OCI-LY3 (cell line): ENCODE data around the gene EMSY.

Experiments
- H2AFZ ChIP-seq: fragments of 200-600, 300-600 bp; shearing (Covaris generic); 2 replicates; pipeline ENCODE4 v1.6.0; 2014; ENCODE audit warnings: antibody characterized with exemption, low read depth, low read length
- H3K27ac ChIP-seq: fragments of 200-600, 300-600 bp; sonication (generic); 2 replicates; pipeline ENCODE4 v1.5.1; 2014; ENCODE audit warnings: mild to moderate bottlenecking, low read length, moderate library complexity, mixed read lengths
- H3K27me3 ChIP-seq: fragments of 200-600, 300-600 bp; sonication (generic); 2 replicates; pipeline ENCODE4 v1.6.1; 2014; ENCODE audit warnings: low read depth, low read length, mixed read lengths
- H3K36me3 ChIP-seq: fragments of 200-600, 300-600 bp; sonication (generic); replicated peaks from 2 replicates; pipeline ENCODE3; 2014; ENCODE audit warnings: low read depth, low read length, mixed read lengths
- H3K4me1 ChIP-seq: fragments of 300-600, 200-600 bp; sonication (generic); 2 replicates; pipeline ENCODE4 v1.6.1; 2014; ENCODE audit warnings: low read length, mixed read lengths
- H3K4me2 ChIP-seq: fragments of 200-600, 300-600 bp; sonication (generic); 2 replicates; pipeline ENCODE4 v1.6.1; 2014; ENCODE audit warnings: low read length, mixed read lengths
- H3K4me3 ChIP-seq: fragments of 300-600, 200-600 bp; sonication (generic); 2 replicates; pipeline ENCODE4 v1.5.1; 2014; ENCODE audit warnings: antibody characterized with exemption, mild to moderate bottlenecking, low read length, moderate library complexity
- H3K79me2 ChIP-seq: fragments of 300-600, 200-600 bp; shearing (Covaris generic); 2 replicates; pipeline ENCODE4 v1.6.1; 2014; ENCODE audit warnings: mild to moderate bottlenecking, low read length, mixed read lengths
- H3K9ac ChIP-seq: fragments of 300-600, 200-600 bp; shearing (Covaris generic); 2 replicates; pipeline ENCODE4 v1.6.0; 2014; ENCODE audit warnings: mild to moderate bottlenecking, low read length, moderate library complexity
- H3K9me3 ChIP-seq: fragments of 200-600, 300-600 bp; shearing (Covaris generic); 2 replicates; pipeline ENCODE4 v1.6.1; 2014; ENCODE audit warnings: low read length, mixed read lengths; ENCODE audit not compliant: insufficient read depth
- H4K20me1 ChIP-seq: fragments of 200-600, 300-600 bp; sonication (generic); 2 replicates; pipeline ENCODE4 v1.6.1; 2016; ENCODE audit warnings: low read length, mixed read lengths; ENCODE audit not compliant: insufficient read depth
- CTCF ChIP-seq: fragments of 200-600, 300-600 bp; sonication (generic); IDR thresholded peaks from 2 replicates; pipeline ENCODE4 v1.5.1; 2014; ENCODE audit warnings: antibody characterized with exemption, low read length, low read depth
- EZH2phosphoT487 ChIP-seq: fragments of 200-600 bp; shearing (Covaris generic); IDR thresholded peaks from 2 replicates; pipeline ENCODE4 v1.6.1; 2018; ENCODE audit warnings: antibody characterized with exemption, mixed run types, low read depth

The EMSY gene

GRCh38 chr11:76448506-76448905 lies 3.7 kb downstream of the EMSY start:
- Histone ChIP-seq H3K9ac (no peak overlapping the region), H3K36me3 (peaks cover 27% of the 10 kb centered on the region), H3K9me3 (no peaks in the 10 kb centered on the region), H3K27me3 (no peaks in the 10 kb centered on the region), H4K20me1 (peaks cover 11% of the 10 kb centered on the region; the same call in 1 of the 2 replicates), H3K79me2 (peaks cover 29% of the 10 kb centered on the region), H3K4me3 (no peak overlapping the region), H3K4me1 (peaks cover 5% of the 10 kb centered on the region), H3K4me2 (no peak overlapping the region), H2AFZ (no peak overlapping the region), H3K27ac (no peak overlapping the region)
- no peak for TF ChIP-seq CTCF
- TF ChIP-seq EZH2phosphoT487, result no peak

- H2AFZ ChIP-seq, result no peak overlapping the region
- no peak overlapping the region for H3K4me2 ChIP-seq
- H4K20me1 ChIP-seq, result no peaks in the 10 kb centered on the region
- no peaks in the 10 kb centered on the region for H3K27me3 ChIP-seq
- no peaks in the 10 kb centered on the region for H3K4me1 ChIP-seq
- no peak overlapping the region for H3K27ac ChIP-seq
- H3K9me3 ChIP-seq, result no peaks in the 10 kb centered on the region
- peaks cover 22% of the 10 kb centered on the region for H3K36me3 ChIP-seq
- H3K4me3 ChIP-seq, result no peak overlapping the region
- no peak for TF ChIP-seq EZH2phosphoT487
- no peak overlapping the region for H3K9ac ChIP-seq
- no peaks in the 10 kb centered on the region for H3K79me2 ChIP-seq
Measured at GRCh38 chr11:76453248-76453647, 8.4 kb downstream of the EMSY start.

GRCh38 chr11:76455331-76455730 lies 10.5 kb downstream of the EMSY start:
- no peaks in the 10 kb centered on the region for H3K9me3 ChIP-seq
- no peak overlapping the region for H2AFZ ChIP-seq
- no peaks in the 10 kb centered on the region for H3K4me1 ChIP-seq
- no peak overlapping the region for H3K4me3 ChIP-seq
- no peak for TF ChIP-seq CTCF
- no peak for TF ChIP-seq EZH2phosphoT487
- H3K9ac ChIP-seq, result no peak overlapping the region
- no peak overlapping the region for H3K27ac ChIP-seq
- no peaks in the 10 kb centered on the region for H3K79me2 ChIP-seq
- no peak overlapping the region for H3K4me2 ChIP-seq
- H3K27me3 ChIP-seq, result no peaks in the 10 kb centered on the region
- H3K36me3 ChIP-seq, result peaks cover 30% of the 10 kb centered on the region
- no peaks in the 10 kb centered on the region; the same call in 1 of the 2 replicates for H4K20me1 ChIP-seq

GRCh38 chr11:76455931-76456330 lies 11.1 kb downstream of the EMSY start:
- H3K27me3 ChIP-seq, result no peaks in the 10 kb centered on the region
- H3K36me3 ChIP-seq, result peaks cover 31% of the 10 kb centered on the region
- H3K4me3 ChIP-seq, result no peak overlapping the region
- no peak overlapping the region for H3K4me2 ChIP-seq
- no peaks in the 10 kb centered on the region; the same call in 1 of the 2 replicates for H4K20me1 ChIP-seq
- H3K79me2 ChIP-seq, result no peaks in the 10 kb centered on the region
- H2AFZ ChIP-seq, result no peak overlapping the region
- TF ChIP-seq CTCF, result no peak
- H3K4me1 ChIP-seq, result peaks cover 6% of the 10 kb centered on the region
- H3K9ac ChIP-seq, result no peak overlapping the region
- H3K27ac ChIP-seq, result no peak overlapping the region
- H3K9me3 ChIP-seq, result no peaks in the 10 kb centered on the region

- H3K36me3 ChIP-seq, result peaks cover 32% of the 10 kb centered on the region
- no peaks in the 10 kb centered on the region; the same call in 1 of the 2 replicates for H4K20me1 ChIP-seq
- TF ChIP-seq EZH2phosphoT487 (no peak), CTCF (no peak)
- no peak overlapping the region for H3K4me3 ChIP-seq
- no peak overlapping the region for H3K27ac ChIP-seq
- H3K4me2 ChIP-seq, result no peak overlapping the region
- H3K79me2 ChIP-seq, result no peaks in the 10 kb centered on the region
- H3K9me3 ChIP-seq, result no peaks in the 10 kb centered on the region
- H2AFZ ChIP-seq, result no peak overlapping the region
- H3K4me1 ChIP-seq, result peaks cover 10% of the 10 kb centered on the region
- no peaks in the 10 kb centered on the region for H3K27me3 ChIP-seq
- H3K9ac ChIP-seq, result no peak overlapping the region
Measured at GRCh38 chr11:76456571-76456970, 11.8 kb downstream of the EMSY start.
